Kidney tubule cell (primary cell): ENCODE data around the gene EBI3.
"Not testable (repeated sequence)": the region's sequence is repeated elsewhere in the genome, so short reads cannot be mapped to it uniquely, and the experiment has no call there.

Source experiments
- DNase-seq: peaks from one replicate; pipeline ENCODE4 v3.0.0-alpha.2; 2018; ENCODE audit warnings: low spot score

EBI3 gene

DNA sequence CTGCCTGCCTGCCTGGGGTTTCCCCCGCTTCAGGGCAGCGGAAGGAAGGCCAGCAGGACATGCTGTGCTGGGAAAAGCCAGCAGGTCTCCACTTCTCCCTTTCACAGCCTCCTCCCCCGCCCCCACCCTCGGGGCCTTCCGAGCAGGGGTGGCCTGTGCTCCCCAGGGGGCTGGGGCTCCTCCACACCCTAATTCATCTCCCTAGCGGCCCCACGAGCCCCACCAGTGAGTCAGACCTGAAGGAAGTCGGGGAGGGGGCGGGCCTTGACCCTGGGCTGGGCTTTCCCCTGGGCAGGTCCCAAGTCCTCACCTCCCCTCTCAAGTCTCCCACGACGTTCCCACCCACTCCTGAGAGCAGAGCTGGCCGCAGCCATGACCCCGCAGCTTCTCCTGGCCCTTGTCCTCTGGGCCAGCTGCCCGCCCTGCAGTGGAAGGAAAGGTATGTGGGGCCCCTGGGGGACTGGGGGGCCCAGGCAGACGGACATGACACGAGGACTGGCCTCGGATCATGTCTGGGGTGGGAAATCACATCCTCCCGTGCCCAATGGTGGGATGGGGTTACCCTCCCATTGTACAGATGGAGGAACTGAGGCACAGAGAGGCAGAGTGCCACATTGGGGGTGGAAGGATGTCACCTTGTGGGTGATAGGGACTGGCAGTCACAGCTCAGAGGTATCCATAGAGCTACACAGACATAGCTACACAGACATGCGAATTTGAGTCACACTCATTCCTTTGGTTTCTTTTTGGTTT, at the start of gene EBI3:
Gene EBI3 (plus strand): TSS at position 345 of the 753 bp plus-strand sequence. CDS start 28 bp downstream, at position 373.
- DNase-seq: peak; percentile 79

DNA sequence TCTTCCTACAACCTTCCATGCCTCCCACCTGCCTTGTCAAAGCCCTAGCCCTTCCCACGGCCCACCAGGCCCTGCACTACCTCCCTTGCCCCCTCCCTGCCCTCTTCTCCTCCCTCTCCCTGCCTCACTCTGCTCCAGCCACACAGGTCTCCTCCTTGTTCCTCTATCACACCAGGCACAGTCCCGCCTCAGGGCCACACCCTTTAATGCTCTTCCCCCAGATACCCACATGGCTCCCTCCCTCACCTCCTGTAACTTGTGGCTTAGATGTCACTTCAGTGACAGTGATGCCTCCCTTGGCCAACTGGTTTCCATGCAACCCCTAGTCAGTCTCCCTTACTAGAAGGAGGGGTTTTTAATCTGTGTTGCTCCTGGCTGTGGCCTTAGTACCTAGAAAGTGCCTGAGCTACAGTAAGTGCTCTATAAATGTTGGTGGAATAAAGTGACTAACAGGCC, 48.2 kb upstream of the EBI3 start:
- no peak for DNase-seq

DNA sequence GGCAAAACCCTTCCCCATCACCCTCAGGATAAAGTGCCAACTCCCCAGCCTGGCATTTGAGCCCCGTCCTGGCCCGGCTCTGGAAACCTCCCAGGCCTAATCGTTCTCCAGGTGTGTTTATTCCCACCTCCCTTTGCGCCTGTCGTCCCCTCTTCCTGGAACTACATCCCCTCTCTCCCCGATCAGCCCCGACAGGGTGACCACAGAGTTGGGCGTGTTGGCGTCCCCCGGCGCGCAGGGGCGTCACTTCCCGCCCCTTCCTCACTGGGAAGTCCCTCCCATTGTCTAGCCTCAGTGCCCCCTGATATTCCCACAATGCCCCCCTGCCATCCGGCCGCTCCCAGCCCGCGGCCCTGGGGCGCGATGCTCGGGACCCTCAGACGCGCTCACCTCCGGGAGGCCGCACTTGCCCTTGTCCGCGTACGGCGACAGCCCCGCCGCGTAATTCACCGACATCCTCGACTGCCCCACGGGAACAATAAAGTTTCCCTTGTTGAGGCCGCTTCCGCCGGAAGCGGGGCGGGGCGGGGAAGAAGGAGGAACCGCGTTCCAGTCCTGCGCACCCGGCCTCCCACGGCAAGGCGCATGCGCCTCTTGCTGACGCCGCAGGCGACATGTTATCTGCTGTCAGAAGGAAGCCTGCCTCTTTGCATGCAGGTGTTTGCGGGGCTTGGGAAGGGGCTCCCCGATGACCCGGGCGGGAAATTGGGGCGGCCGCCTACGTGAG, 47.1 kb upstream of the EBI3 start, which contains the start of the genes ANKRD24 and SIRT6:
Gene ANKRD24 (plus strand): TSS at position 606 of the 727 bp plus-strand sequence. CDS start 3,737 bp downstream, outside the sequence.
Gene SIRT6 (minus strand): TSS at position 480 of the 727 bp plus-strand sequence. CDS start 24 bp downstream, at position 456.
- DNase-seq: peak; percentile 94

DNA sequence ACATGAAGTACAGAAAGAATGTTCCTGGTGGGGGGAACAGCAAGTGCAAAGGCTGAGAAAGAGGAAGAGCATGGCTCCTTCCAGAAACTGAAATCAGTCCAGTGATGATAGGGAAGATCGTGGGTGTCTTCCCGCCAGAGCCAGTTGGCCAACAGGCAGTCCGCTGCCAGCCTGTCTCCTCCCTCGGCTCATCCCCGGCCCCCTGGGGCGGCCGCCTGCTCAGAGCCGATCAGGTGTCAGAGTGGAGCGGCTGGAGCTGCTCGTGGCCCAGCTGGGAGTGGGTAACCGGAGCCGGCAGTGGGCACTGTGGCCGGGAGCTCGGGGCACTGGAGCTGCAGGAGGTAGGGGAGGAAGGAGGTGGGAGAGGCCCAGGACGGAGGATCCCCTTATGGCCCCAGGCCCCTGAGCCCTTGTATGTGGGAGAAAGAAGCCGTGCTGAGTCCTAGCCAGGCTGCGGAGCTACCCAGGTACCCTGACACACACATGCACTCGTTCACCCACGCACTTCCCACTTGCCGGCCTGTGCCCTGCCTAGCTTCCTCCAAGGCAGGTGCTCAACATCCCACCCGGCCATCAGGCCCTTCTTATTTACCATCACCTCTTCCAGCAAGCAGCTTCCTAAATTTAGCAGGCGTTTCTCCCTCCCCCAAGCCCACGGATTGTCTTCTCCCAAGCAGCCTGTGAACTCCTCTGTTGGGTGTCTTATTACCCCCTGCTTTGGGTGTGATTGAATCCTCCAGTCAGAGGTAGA, 45.2 kb upstream of the EBI3 start:
- no peak for DNase-seq

DNA sequence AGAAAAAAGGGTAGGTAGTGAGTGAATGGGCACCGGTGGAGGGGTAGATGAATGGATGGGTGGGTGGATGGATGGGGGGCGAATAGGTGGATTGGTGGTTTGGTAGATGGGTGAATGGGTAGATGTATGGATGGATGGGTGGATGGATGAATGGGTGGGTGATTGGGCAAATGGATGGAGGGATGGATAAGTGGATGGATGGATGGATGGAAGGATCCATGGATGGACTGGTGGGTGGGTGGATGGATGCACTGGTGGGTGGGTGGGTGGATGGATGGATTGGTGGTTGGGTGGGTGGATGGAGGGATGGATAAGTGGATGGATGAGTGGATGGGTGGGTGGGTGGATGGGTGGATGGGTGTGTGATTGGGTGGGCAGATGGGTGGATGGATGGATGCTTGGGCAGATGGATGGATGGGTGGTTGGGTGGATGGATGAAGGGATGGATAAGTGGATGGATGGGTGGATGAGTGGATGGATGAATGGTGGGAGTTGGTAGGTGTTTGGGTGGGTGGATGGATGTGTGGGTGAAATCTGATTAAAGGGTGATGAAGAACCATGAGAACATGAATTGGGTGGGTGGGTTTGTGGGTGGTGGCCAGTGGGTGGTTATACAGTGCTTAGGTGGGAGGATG, 44.5 kb upstream of the EBI3 start:
- no peak for DNase-seq

DNA sequence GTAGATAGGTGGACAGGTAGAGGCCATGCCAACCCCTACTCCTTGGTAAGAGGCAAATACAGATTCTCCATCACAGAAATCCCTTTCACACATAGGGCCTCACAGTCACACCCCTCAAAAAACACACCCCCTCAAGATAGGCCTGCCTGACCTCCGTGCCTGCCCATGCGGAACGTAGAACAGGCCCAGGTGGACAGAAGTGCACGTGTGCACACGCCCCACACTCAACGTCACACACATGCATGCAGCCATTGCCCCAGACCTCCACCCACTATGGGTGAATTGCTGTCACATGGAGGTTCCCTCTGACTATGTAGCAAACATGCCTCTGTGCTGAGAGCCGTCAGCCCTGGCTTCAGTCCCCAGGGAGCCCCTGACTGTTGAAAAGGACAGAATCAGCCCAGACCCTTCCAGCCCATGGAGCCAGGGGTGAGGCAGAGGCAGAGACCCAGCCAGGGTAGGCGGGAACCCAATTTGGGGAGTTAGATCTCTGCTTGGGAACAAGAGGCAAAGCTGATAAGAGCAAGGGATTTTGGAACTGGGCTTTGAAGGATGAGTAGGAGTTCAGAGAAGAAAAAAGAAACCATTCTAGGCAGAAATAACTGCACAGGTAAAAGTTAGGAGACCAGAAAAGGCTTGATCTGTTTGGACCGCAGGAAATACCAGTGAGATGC, 43.8 kb upstream of the EBI3 start:
- no peak for DNase-seq

DNA sequence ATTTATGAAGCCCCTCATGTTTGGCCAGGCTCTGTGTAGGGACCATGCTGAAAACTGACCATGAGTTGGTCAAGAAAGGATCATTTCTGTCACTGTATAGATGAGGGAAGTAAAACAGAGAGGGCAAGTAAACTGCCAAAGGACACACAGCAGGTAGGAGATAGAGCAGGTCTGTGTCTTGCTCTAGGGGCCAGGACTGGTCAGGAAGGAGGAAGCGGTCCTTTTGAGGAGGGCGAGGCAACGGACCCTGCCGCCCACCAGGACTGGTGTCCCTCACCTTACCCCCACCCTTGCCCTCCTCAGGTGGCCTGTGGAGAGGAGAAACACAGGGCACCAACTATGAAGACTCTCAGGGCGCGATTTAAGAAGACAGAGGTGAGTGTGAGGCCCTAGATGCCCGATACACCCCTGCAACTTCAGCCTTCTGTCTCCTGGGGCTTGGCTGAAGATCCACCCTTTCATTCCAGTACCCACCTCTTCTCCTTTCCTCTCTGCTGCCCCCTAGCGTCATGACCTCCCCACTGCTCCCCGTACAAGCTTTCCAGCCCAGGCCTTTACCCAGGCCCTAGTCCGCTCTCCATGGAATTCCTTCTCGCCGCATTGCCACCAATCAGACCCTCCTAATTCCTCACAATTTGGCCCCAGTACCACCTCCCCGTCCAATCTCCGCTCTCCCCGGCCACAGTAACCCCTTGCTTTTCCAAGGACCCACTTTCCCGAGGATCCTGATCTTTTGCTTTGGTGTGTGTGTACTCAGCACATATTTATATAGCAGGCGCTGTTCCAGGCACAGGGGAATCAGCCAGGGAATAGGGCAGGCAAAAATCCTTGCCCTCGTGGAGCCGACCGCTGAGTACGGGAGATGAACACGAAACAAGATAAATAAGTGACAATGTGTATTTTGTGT, 43.0 kb upstream of the EBI3 start:
- peak; percentile 68 for DNase-seq

DNA sequence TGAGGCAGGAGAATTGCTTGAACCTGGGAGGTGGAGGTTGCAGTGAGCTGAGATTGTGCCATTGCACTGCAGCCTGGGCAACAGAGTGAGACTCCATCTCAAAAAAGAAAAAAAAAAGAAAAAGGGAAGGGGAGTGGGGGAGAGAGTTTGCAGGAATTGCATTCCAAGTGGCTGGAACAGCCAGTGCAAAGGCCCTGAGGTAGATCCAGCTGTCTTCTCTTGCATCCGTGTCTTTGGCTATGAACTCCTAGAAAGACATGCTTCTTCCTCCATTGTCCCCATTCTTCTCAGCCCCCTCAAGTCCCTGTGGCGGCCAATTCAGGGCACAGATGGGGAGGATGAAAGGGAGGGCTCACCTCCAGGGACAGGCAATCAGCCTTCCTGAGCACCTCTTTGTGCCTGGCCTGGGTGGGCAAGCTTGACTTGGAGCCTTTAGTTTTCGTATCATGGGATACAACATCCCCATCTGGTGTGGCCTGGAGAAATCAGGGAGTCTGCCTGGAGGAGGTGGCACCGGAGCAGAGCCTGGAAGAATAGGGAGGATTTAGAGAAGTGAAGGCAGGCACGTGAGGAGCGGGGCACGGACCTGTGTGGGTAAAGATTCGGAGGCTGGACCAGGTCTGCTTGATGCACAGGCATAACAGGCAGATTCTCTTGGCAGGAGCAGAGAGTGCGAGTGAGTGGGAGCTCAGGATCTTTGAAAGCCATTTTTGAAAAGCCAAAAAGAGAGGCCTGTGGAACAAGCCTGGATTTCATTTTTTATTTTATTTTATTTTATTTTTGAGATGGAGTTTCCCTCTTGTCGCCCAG, 41.8 kb upstream of the EBI3 start:
- no peak for DNase-seq

DNA sequence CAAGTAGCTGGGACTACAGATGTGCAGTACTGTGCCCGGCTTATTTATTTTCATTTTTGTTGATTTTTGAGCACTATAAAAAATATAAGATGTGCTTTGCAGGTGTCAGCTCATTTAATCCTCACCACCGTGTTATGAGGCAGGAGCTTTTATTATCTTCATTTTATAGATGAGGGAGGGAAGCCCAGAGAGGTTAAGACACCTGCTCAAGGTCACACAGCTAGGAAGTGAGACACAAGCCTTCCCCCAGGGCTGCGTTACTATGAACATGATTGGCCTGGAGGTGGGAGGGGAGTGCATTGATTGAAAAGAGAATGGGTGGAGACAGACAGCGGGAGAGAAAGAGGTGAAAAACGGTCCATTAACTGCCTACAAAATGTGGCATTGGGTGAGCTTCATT, 39.7 kb upstream of the EBI3 start:
- no peak for DNase-seq

DNA sequence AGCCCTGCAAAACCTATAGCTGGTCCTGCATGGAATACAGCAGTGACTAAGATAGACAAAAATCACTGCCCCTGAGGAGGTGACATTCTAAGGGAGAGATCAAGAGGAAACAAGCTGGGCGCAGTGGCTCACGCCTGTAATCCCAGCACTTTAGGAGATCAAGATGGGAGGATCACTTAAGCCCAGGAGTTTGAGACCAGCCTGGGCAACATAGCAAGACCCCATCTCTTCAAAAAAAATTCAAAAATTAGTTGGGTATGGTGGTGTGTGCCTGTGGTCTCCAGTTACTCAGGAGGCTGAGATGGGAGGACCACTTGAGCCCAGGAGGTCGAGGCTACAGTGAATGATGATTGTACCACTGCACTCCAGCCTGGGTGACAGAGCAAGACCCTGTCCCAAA, 36.8 kb upstream of the EBI3 start:
- not testable (repeated sequence) for DNase-seq

DNA sequence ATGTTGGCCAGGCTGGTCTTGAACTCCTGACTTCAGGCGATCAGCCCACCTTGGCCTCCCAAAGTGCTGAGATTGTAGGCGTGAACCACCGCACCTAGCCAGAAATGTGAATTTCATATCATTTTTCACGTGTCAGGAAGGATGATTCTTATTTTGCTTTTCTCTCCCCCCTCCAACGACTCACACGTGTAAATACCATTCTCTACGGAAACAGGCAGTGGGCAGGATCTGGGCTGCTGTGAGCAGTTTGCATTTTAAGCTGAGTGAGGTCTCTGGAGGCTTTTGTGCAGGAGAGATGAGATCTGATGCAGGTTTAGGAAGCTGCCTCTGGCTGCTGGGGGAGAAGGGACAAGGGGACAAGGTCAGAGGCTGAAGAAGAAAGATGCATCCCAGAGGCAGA, 35.0 kb upstream of the EBI3 start:
- no peak for DNase-seq

DNA sequence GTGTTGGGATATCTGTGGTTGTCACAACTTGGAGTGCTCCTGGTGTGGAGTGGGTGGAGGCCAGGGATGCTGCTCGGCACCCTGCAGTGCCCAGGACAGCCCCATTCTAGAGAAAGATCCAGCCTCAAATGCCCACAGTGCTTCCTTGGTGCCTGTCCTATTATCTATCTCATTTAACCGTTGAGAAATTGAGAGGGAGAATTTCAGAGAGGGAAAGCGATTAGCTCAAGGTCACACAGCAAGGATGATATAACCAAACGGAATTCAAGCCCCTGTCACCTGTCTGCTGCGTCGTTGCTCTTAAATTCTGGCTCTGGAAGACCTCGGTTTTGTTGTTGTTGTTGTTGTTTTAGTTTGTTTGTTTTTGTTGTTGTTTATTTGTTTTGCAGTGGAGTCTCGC, 33.3 kb upstream of the EBI3 start:
- no peak for DNase-seq

DNA sequence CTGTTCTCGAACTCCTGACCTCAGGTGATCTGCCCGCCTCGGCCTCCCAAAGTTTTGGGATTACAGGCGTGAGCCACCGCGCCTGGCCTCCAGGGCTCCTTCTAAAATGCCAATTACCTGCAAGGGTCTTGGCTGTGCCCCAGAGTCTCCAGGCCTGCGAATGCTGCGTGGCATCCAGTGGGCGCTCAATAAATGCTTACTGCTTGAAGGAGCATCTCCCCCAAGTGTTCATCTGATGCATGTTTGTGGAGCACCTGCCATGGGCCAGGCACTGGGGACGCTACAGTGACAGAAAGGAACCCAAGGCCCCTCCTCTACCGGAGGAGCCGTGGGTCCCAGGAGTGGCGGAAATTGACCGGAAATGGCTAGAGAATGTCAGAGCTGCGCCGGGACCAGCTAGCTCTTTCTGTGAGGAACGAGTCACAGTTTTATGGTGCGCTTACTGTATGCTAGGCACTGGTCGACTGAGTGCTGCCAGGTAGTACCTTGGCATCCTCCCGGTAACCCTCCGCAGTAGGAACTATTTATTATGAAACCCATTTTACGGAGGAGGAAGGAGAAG, 32.7 kb upstream of the EBI3 start:
- no peak for DNase-seq

DNA sequence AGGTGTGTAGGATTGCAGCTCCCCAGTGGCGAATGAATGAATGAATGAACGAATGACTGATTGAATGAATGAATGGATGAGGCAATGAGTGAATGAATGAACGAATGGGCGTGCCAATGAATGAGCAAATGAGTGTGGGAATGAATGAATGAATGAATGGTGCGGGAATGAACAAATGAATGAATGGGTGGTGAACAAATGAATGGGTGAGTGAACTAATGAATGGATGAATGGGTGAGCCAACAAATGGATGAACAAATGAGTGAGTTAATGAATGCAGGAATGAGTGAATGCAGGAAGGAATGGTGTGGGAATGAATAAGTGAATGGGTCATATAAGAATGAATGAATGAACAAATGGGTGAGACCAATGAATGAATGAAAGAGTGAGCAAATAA, 32.1 kb upstream of the EBI3 start:
- DNase-seq: no peak

DNA sequence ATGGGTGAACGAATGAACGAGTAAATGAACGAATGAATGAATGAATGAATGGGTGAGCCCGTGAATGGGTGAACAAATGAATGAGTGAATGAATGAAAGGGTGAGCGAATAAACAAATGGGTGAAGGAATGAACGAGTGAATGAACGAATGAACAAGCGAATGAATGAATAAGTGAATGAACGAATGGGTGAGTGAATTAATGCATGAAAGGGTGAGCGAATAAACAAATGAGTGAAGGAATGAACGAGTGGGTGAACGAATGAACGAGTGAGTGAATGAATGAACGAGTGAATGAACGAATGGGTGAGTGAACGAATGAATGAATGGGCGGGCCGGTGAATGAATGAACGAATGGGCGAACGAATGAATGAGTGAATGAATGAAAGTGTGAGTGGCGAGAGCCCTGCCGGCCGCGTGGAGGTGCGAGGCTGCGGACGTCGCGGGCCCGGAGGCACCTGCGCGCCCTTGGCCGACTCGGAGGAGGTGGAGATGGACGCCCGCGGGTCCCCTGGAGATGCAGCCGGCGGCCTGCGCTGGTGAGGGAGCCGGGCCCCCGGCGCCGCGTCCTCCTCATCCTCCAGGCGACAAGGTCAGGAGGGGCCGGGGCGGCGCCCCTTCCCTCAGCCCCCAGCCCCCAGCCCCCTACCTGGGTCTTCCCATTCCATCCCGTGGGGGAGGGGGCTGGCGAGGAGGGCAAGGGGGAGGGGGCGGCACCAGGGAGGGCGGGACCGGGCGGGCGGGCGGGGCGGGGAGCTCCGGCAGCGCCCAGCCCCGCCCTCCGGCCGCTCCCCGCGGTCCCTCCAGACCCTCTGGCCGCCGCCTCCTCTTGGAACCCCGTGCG, 31.5 kb upstream of the EBI3 start:
- no peak for DNase-seq

DNA sequence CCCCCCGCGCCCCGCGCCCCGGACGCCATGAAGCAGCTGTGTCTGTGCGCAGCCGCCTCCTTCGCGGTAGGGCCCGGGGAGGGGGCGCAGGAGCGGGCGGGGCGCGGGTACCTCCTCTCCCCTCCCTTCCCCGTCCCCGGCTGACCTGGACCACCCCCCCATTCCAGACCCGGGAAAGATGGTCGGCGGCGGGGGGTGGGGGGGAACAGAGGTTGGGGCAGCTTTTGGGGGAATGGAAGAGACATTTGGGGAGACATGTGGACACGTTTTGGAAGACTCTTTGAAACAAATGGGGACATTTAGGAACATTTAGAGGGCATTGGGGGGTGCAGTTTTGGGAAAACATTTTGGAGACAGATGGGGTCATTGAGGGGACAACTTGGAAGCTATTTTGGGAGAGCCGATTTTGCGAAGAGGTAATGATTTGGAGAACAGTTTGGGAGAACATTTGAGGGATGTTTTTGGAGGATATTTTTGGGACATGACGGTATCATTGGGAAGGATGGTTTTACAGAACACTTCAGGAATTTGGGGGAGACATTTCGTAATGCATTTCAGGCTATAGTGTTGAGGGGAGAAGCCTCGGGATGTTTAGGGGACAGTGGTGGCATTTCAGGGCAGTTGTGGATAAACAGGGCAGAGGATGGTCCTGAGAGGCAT, 30.7 kb upstream of the EBI3 start:
- DNase-seq: no peak

DNA sequence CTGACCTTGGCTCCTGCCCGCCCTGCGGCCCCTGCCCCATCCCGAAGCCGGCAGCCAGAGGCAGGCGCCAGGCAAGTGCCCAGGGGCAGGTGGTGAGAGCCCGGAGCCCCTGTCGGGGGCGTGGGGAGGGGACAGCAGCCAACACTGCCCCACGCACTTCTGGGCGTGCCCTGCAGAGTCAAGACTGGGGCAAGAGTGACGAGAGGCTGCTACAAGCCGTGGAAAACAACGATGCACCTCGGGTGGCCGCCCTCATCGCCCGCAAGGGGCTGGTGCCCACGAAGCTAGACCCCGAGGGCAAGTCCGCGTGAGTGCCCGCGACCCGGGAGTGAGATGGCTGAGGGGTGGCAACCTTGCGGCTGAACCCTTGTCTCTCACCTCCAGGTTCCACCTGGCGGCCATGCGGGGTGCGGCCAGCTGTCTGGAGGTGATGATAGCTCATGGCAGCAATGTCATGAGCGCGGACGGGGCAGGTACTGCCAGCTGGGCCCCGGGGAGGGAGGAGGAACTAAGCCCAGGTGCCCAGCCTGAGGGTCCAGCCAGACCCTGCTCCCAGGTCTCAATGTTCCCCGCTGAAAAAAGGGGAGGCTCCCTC, 29.5 kb upstream of the EBI3 start:
- DNase-seq: no peak
